Ishikawa (cell line): ENCODE measurements around the gene MBOAT7.

ENCODE experiments used
- CEBPB ChIP-seq: IDR thresholded peaks from 2 replicates; pipeline ENCODE4 v1.6.1; 2012
- CREB1 ChIP-seq: IDR thresholded peaks from 2 replicates; pipeline ENCODE4 v1.6.1; 2012; ENCODE audit warnings: low read depth
- EGR1 ChIP-seq: IDR thresholded peaks from 2 replicates; pipeline ENCODE4 v1.6.1; 2012
- EP300 ChIP-seq: IDR thresholded peaks from 2 replicates; pipeline ENCODE4 v1.6.1; 2012; ENCODE audit warnings: borderline replicate concordance
- FOXM1 ChIP-seq: IDR thresholded peaks from 2 replicates; pipeline ENCODE4 v1.6.1; 2012; ENCODE audit warnings: low read depth, borderline replicate concordance
- MAX ChIP-seq: IDR thresholded peaks from 2 replicates; pipeline ENCODE4 v1.6.1; 2012
- NFIC ChIP-seq: IDR thresholded peaks from 2 replicates; pipeline ENCODE4 v1.6.1; 2012
- RAD21 ChIP-seq: IDR thresholded peaks from 2 replicates; pipeline ENCODE4 v1.6.1; 2012; ENCODE audit warnings: low read depth
- REST ChIP-seq: IDR thresholded peaks from 2 replicates; pipeline ENCODE4 v1.6.1; 2012; ENCODE audit warnings: low read depth, mild to moderate bottlenecking
- TAF1 ChIP-seq: IDR thresholded peaks from 2 replicates; pipeline ENCODE4 v1.6.1; 2012; ENCODE audit warnings: low read depth, mild to moderate bottlenecking
- TCF12 ChIP-seq: IDR thresholded peaks from 2 replicates; pipeline ENCODE4 v1.6.1; 2012; ENCODE audit warnings: low read depth
- TEAD4 ChIP-seq: IDR thresholded peaks from 2 replicates; pipeline ENCODE4 v1.6.1; 2012
- USF1 ChIP-seq: IDR thresholded peaks from 2 replicates; pipeline ENCODE4 v1.6.1; 2012
- YY1 ChIP-seq: IDR thresholded peaks from 2 replicates; pipeline ENCODE4 v1.6.1; 2012; ENCODE audit warnings: low read depth
- ZBTB7A ChIP-seq: IDR thresholded peaks from 2 replicates; pipeline ENCODE4 v1.6.1; 2012; ENCODE audit warnings: low read depth

The MBOAT7 gene

GRCh38 chr19:54125713-54126112 is 63.7 kb downstream of the MBOAT7 start:
- TF ChIP-seq NFIC: no peak
- TF ChIP-seq EP300: no peak
- no peak for TF ChIP-seq RAD21
- TF ChIP-seq YY1: no peak
- no peak for TF ChIP-seq FOXM1
- no peak for TF ChIP-seq USF1
- TF ChIP-seq ZBTB7A: no peak
- TF ChIP-seq TEAD4: no peak
- no peak for TF ChIP-seq MAX
- no peak for TF ChIP-seq CREB1
- TF ChIP-seq REST: no peak
- no peak for TF ChIP-seq EGR1
- no peak for TF ChIP-seq TAF1
- no peak for TF ChIP-seq CEBPB

- TF ChIP-seq REST (no peak), RAD21 (no peak), MAX (no peak), YY1 (no peak), CREB1 (no peak), CEBPB (no peak), TAF1 (no peak), TCF12 (no peak), USF1 (no peak), EGR1 (no peak), FOXM1 (no peak)
These were observed 65.0 kb downstream of the MBOAT7 start for GRCh38 chr19:54124393-54124792.

GRCh38 chr19:54123682-54124081 is 65.7 kb downstream of the MBOAT7 start:
- TF ChIP-seq EGR1: no peak
- no peak for TF ChIP-seq TCF12
- TF ChIP-seq EP300: no peak
- TF ChIP-seq YY1: no peak
- TF ChIP-seq TEAD4: no peak
- no peak for TF ChIP-seq CREB1
- TF ChIP-seq MAX: no peak
- no peak for TF ChIP-seq TAF1
- TF ChIP-seq FOXM1: no peak
